ENCODE data around the gene TMEM232. TPM values are rescaled to one million over a fixed set of nuclear protein-coding genes. Genes with fewer than 3 reads are reported as not detected.

Gene TMEM232
- total RNA-seq, 1 experiment from 2014 or later: 1.3 TPM

GRCh38 chr5:110736753-110737152 is 10.3 kb upstream of the TMEM232 start:
- Mint-ChIP-seq H3K36me3 (no peaks in the 10 kb centered on the region), H3K4me3 (no peak overlapping the region), H3K27ac (no peak overlapping the region), H3K27me3 (ENCODE audit: low read depth) (peaks cover 14% of the 10 kb centered on the region), H3K9me3 (peaks cover 11% of the 10 kb centered on the region), H3K4me1 (peaks cover 4% of the 10 kb centered on the region; the same call in 1 of the 2 replicates)
- ATAC-seq (no peak), DNase-seq (ENCODE audit: low spot score) (no peak)
- no peak for TF ChIP-seq E2F4 (CRISPR knock-in tag; IDR thresholded peaks at IDR 0.05; ENCODE audit: borderline replicate concordance, low read depth)
- no peak for TF ChIP-seq OVOL2 (CRISPR knock-in tag; IDR thresholded peaks at IDR 0.05; ENCODE audit: borderline replicate concordance)
- no peak for TF ChIP-seq ATF6 (CRISPR knock-in tag; IDR thresholded peaks at IDR 0.05)
- TF ChIP-seq GABPB1 (CRISPR knock-in tag; IDR thresholded peaks at IDR 0.05): no peak
- TF ChIP-seq SOX15 (CRISPR knock-in tag; IDR thresholded peaks at IDR 0.05): no peak
- TF ChIP-seq MXD4 (CRISPR knock-in tag; IDR thresholded peaks at IDR 0.05; ENCODE audit: borderline replicate concordance): no peak
- TF ChIP-seq USF2 (CRISPR knock-in tag; IDR thresholded peaks at IDR 0.05): no peak
- TF ChIP-seq EMX1 (CRISPR knock-in tag; IDR thresholded peaks at IDR 0.05): no peak
- TF ChIP-seq ZBTB43 (CRISPR knock-in tag; IDR thresholded peaks at IDR 0.05): no peak
- TF ChIP-seq MYBL2 (CRISPR knock-in tag; IDR thresholded peaks at IDR 0.05): no peak
- no peak for TF ChIP-seq RELA (CRISPR knock-in tag; IDR thresholded peaks at IDR 0.05; ENCODE audit: borderline replicate concordance)
- TF ChIP-seq NR1H2 (CRISPR knock-in tag; IDR thresholded peaks at IDR 0.05): no peak
- no peak for TF ChIP-seq AFF4 (CRISPR knock-in tag; IDR thresholded peaks at IDR 0.05; ENCODE audit: borderline replicate concordance)
- TF ChIP-seq ZNF263 (CRISPR knock-in tag; IDR thresholded peaks at IDR 0.05; ENCODE audit: low read depth): no peak
- no peak for TF ChIP-seq MLX (CRISPR knock-in tag; IDR thresholded peaks at IDR 0.05)
- no peak for TF ChIP-seq JUN (CRISPR knock-in tag; IDR thresholded peaks at IDR 0.05)
- TF ChIP-seq ZNF232 (CRISPR knock-in tag; IDR thresholded peaks at IDR 0.05): no peak
- no peak for TF ChIP-seq IRF1 (CRISPR knock-in tag; IDR thresholded peaks at IDR 0.05)
- TF ChIP-seq RORB (CRISPR knock-in tag; IDR thresholded peaks at IDR 0.05): no peak
- no peak for TF ChIP-seq PRDM15 (CRISPR knock-in tag; IDR thresholded peaks at IDR 0.05)
- ChIA-PET POLR2A (no interaction called here), CTCF (no interaction called here)

Data from WTC11 (cell line).